ENCODE results near the gene OR2T3. TPM values are rescaled to one million over a fixed set of nuclear protein-coding genes. Genes with fewer than 3 reads are reported as not detected.

Gene OR2T3, protein sequence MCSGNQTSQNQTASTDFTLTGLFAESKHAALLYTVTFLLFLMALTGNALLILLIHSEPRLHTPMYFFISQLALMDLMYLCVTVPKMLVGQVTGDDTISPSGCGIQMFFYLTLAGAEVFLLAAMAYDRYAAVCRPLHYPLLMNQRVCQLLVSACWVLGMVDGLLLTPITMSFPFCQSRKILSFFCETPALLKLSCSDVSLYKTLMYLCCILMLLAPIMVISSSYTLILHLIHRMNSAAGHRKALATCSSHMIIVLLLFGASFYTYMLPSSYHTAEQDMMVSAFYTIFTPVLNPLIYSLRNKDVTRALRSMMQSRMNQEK
- not detected in 2 replicates for total RNA-seq

DNA sequence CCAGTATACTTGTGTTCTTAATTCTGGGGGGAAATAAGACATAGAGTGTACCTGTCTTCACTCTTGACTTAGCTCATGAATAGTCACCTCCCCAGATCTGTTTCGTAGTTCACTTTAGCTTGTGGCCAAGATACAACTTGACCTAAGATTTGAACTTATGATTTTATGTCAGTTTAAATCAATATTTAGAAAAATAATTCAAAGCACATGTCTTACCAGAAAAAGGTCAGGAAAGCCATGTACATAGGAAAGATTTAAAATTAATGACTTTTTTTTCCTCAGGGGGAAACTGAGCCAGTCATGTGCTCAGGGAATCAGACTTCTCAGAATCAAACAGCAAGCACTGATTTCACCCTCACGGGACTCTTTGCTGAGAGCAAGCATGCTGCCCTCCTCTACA is at the start of gene OR2T3:
Gene OR2T3 (plus strand): TSS at position 301 of the 400 bp plus-strand sequence. CDS start 0 bp downstream, at position 301.

DNA sequence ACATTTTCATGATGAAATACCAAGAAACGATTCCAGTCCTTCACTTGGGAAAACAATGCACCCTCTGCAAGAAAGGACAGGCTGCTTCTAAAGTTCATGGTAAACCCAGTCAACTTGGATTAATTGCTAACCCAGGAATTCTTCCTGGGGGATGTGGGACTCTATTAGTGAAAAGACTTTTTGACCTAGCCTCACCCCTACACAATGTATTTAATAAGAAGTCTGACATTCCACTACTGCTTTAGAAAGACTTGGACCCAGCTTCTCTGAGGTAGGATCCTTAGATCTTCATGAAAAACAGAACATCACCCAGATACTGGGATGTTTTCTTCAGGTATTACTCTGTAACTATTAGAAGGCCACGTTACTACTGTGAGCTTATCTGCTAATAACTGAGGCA is 27.8 kb upstream of the OR2T3 start, which contains the start of gene OR2T2:
Gene OR2T2 (plus strand): TSS at position 239 of the 400 bp plus-strand sequence. CDS start 7,161 bp downstream, outside the sequence.

DNA sequence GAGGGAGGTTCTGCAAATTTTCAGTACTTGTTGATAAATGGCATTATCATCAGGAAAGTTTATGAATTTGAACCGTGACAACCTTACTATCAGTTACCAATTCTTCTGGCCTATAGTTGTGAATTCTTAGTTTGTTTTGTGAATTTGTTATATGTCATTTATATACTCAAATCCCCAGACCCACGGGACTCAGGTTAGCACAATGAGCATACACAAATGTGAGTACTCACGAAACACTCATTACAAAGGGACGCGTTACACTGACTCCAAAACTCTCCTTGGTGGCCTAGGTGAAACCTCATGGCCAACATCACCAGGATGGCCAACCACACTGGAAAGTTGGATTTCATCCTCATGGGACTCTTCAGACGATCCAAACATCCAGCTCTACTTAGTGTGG is 15.1 kb downstream of the OR2T3 start, which contains the start of gene OR2T5:
Gene OR2T5 (plus strand): TSS at position 301 of the 400 bp plus-strand sequence. CDS start 0 bp downstream, at position 301.

GRCh38 chr1:248507773-248508172 is 34.6 kb downstream of the OR2T3 start, which contains the start of gene OR2G6:
Gene OR2G6, plus strand, starts transcription at chr1:248508073. Its CDS starts 13,574 bp downstream, at chr1:248521647.

Other genes with a start within 250 kb of the OR2T3 start
- not detected in 2 replicates for gene OR2M4, start 241.9 kb upstream of the OR2T3 start, total RNA-seq
- not detected in 2 replicates for gene OR2T33, start 195.4 kb upstream of the OR2T3 start, total RNA-seq
- not detected in 2 replicates for gene OR2T12, start 169.9 kb upstream of the OR2T3 start, total RNA-seq
- gene OR2M7, start 148.8 kb upstream of the OR2T3 start, total RNA-seq: not detected in 2 replicates
- gene OR14C36, start 124.6 kb upstream of the OR2T3 start, total RNA-seq: not detected in 2 replicates
- not detected in 2 replicates for gene OR2T4, start 111.7 kb upstream of the OR2T3 start, total RNA-seq
- gene OR2T6, start 97.6 kb upstream of the OR2T3 start, total RNA-seq: not detected in 2 replicates
- not detected in 2 replicates for gene OR2T1, start 70.3 kb upstream of the OR2T3 start, total RNA-seq
- gene OR2T2, start 27.7 kb upstream of the OR2T3 start, total RNA-seq: not detected in 2 replicates
- gene OR2T5, start 15.2 kb downstream of the OR2T3 start, total RNA-seq: not detected in 2 replicates
- not detected in 2 replicates for gene OR2G6, start 34.7 kb downstream of the OR2T3 start, total RNA-seq
- gene OR2T29, start 89.4 kb downstream of the OR2T3 start, total RNA-seq: not detected in 2 replicates
- not detected in 2 replicates for gene OR2T34, start 101.4 kb downstream of the OR2T3 start, total RNA-seq
- not detected in 2 replicates for gene OR2T10, start 124.3 kb downstream of the OR2T3 start, total RNA-seq
- gene OR2T11, start 161.7 kb downstream of the OR2T3 start, total RNA-seq: not detected in 2 replicates
- gene OR2T35, start 171.9 kb downstream of the OR2T3 start, total RNA-seq: not detected in 2 replicates
- not detected in 2 replicates for gene OR2T27, start 182.2 kb downstream of the OR2T3 start, total RNA-seq
- gene OR14I1, start 229.4 kb downstream of the OR2T3 start, total RNA-seq: not detected in 2 replicates

Data from airway epithelial cell (primary cell).